Dermis microvascular lymphatic vessel endothelial cell (primary cell): ENCODE measurements around the gene GNG3. TPM values are rescaled to one million over a fixed set of nuclear protein-coding genes. Genes with fewer than 3 reads are reported as not detected.
"Not testable (repeated sequence)": the region's sequence is repeated elsewhere in the genome, so short reads cannot be mapped to it uniquely, and the experiment has no call there.

Experiments
- DNase-seq, 2 donors: peaks; one replicate each; pipeline versions ENCODE4 v3.0.0 to v3.0.0-alpha.2; 2010; ENCODE audit warnings: low read depth in 2 of 2
- total RNA-seq: library from RNA; depleted of rRNA; stranded (reverse); fragments of >200 nt; gene quantifications from 2 replicates; pipeline ENCODE4 v1.2.1, GENCODE V29; 2014

GNG3 gene
- total RNA-seq, 1 donor from 2014 or later: not detected

- DNase-seq: no peak
These were observed 9.3 kb downstream of the GNG3 start for GRCh38 chr11:62716816-62717215.

GRCh38 chr11:62719302-62719978 lies 12.0 kb downstream of the GNG3 start:
- no peak for DNase-seq

- DNase-seq: peak in 1 of 2 donors; percentile 18
These were observed 14.5 kb downstream of the GNG3 start for GRCh38 chr11:62721994-62722393.

- DNase-seq: no peak
These were observed 16.7 kb downstream of the GNG3 start for GRCh38 chr11:62724171-62724570.

- DNase-seq: peak in 1 of 2 donors; percentile 15
These were observed 18.2 kb downstream of the GNG3 start for GRCh38 chr11:62725646-62726045.

GRCh38 chr11:62726156-62726914 lies 18.9 kb downstream of the GNG3 start:
- no peak for DNase-seq

- DNase-seq: no peak
These were observed 19.4 kb downstream of the GNG3 start for GRCh38 chr11:62726915-62727164.

- peak; percentile 98 to 99 for DNase-seq
These were observed 19.8 kb downstream of the GNG3 start, which contains the start of gene HNRNPUL2 for GRCh38 chr11:62727165-62727871. Gene HNRNPUL2 (minus strand): TSS chr11:62727457. CDS start chr11:62727156, 301 bp downstream.

GRCh38 chr11:62727872-62728170 lies 20.3 kb downstream of the GNG3 start:
- peak; percentile 97 to 98 for DNase-seq

GRCh38 chr11:62728171-62728988 lies 20.9 kb downstream of the GNG3 start, which contains the start of gene TTC9C:
Gene TTC9C (plus strand): TSS chr11:62728486. CDS start chr11:62728849, 363 bp downstream.
- peak; percentile 60 to 92 for DNase-seq

- not testable (repeated sequence) for DNase-seq
These were observed 22.6 kb downstream of the GNG3 start for GRCh38 chr11:62730076-62730475.

GRCh38 chr11:62732830-62733229 lies 25.4 kb downstream of the GNG3 start:
- peak in 1 of 2 donors; percentile 38 for DNase-seq

GRCh38 chr11:62737196-62737595 lies 29.7 kb downstream of the GNG3 start:
- no peak for DNase-seq

- DNase-seq: no peak
These were observed 40.1 kb downstream of the GNG3 start for GRCh38 chr11:62747475-62748160.

GRCh38 chr11:62749931-62750330 lies 42.5 kb downstream of the GNG3 start:
- DNase-seq: not testable (repeated sequence)

GRCh38 chr11:62752177-62752785 lies 44.8 kb downstream of the GNG3 start:
- DNase-seq: no peak

- DNase-seq: no peak
These were observed 45.7 kb downstream of the GNG3 start for GRCh38 chr11:62752994-62753735.

GRCh38 chr11:62753736-62754603 lies 46.5 kb downstream of the GNG3 start, which contains the start of gene ZBTB3:
Gene ZBTB3 (minus strand): TSS chr11:62754160. CDS start chr11:62753664, 496 bp downstream.
- DNase-seq: peak; percentile 99 to 100
